ENCODE results near the gene FXYD4.

Gene FXYD4

DNA sequence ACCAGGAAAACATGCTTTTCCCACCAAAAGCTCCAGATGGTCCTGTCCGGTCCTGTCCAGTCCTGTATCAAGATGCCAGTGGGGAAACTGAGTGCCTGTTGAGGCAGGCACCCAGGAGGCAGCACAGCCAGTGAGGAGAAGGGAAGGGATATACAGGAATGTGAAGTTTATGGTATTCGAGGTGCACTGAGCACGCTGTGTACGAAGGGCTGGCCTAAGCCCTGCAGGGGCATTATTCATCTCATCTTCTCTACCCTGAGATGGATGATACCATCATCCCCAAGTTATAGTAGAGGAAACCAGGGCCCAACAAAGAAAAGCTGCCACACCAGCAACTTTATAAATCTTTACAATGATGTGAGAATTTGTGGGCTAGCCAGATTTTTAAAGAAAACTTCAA is 23.4 kb upstream of the FXYD4 start:
- no peak for DNase-seq

DNA sequence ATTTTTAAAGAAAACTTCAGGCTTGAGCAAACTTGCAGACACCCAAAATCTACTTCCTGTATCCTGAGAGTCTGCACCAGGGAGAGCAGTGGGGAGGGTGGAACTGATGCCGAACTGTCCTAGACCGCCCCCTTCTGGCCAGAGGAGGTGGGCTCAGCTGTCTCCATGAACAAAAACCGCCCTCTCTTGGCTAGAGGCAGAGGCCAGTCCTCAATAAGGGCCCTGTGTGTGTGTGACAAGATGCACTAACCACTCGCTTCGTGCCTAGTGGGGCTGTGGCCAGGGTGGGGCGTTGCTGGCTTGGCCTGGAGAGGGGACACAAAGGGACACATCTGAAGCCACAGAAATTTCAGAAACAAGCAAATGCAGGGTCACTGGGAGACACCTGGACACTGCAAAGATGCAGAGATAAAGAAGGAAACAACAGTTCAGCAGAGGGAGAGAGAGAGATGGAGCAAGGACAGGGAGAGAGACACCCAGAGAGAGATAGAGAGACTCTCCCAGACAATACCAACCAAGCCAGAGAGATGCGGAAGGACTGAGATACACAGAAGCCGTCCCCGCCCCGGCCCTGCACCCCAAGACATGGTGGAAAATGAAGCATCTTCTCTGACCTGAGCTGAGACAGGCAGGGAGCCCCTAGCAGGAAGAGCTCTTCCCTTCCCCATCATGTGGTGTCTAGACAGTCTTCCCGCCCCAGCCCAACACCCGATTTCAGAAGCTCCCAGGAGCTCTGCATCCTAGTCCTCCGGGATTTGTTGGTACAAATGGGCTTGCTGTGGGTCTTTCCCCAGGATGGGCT is 22.7 kb upstream of the FXYD4 start:
- peak; percentile 64 to 87 (median 74) for DNase-seq

DNA sequence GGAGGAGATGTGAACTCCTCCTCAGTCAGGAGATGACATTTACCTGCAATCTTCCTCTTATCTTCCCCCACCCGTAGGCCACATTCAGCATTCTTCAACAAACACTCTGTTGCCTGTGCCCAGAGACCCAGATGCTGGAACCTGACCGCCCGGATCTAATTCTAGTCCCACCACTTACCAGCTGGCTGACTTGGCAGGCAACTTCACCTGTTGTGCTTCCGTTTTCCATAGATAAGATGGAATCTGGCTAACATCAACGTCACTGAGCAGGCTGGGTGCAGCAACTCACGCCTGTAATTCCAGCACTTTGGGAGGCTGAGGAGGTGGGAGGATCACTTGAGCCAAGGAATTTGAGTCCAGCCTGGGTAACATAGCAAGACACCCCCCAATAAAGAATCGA is 21.3 kb upstream of the FXYD4 start:
- no peak for DNase-seq

DNA sequence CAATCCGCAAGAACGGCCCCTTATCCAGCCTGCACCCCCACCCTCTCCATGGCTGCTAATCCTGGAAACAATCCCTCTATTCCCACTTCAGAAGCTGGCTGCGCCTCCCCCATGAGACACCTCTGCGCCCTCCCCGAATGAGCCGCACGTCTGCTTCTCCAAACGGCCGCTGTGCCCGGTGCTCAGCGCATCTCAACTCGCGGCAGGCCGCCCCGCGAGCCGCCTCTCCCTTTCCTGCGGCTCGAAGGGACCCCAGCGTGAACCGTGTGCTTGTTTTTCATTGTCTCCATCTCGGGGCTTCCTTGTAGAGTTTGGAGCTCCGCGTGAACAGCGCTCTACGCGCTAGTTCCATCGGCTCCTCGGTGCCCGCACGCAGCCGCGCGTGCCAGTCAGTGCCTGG is 20.8 kb upstream of the FXYD4 start:
- DNase-seq = no peak

DNA sequence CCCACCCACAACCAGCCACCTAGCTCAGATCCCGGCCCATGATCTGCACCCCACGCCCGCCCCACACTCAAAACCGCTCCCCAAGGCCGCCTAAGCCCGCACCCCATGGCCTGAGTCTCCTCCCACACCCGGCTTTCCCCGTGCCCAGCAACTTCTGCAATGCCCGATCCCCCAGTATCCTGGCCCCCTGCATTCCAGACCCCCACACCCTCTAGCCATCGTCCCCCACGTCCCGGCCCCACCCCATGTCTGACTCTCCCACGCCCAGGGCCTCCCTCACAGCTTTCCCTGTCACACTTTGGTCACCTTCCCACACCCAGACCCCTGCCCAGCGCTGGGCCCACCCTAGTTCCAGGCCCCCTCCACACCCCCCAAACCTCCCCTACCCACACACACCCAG is 20.1 kb upstream of the FXYD4 start:
- no peak for DNase-seq

DNA sequence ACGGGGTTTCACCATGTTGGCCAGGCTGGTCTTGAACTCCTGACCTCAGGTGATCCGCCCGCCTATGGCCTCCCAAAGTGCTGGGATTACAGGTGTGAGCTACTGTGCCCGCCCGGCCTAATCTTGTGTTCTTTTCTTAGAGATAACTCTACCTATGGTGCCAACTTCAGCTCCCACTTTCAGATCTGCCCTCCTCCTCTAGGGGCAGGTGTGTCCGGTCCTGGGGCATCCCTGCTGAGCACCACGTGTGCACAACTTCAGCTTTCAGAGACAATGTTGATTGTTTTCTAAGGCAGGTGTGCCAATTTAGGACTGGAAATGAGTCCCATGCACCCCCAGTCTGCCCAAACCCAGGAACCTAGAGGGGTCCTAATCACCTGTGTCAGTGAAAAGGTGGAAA is 18.5 kb upstream of the FXYD4 start:
- no peak for DNase-seq

DNA sequence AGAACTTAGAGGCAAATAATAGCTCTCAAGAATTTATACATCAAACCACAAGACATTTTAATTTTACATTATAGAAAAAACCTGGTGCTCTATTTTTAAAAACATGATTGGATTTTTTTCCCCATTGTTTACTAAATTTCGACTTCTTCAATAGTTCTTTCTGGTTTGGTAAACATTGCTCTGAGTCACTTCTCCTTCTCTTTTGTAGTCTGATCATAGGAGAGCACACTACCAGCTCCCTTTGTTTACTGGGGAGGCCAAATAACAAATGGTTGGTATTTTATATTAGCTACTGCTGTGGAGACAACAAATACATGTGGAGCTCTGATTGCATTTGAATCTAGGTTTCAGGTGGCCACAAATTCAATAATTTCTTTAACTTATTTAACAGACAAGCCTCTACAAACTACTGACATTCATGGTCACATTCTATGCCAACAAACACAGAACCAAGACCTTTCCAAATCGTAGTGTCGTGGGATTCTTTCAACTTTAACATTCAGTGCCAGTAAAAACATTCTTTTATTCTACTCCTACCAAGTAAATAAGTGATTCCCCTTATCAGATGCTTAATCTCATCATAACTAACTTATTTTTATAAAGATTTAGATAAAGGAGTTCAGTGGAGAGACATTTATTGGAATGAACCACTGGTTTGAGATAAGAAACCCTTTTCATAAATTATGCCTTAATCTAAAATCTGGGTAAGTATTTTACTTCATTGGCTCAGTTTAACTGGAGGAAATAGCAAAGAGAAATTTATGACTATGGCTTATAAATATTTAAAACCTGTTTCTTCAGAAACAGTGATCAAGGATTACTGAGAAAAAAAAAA is 17.7 kb upstream of the FXYD4 start:
- no peak for DNase-seq

DNA sequence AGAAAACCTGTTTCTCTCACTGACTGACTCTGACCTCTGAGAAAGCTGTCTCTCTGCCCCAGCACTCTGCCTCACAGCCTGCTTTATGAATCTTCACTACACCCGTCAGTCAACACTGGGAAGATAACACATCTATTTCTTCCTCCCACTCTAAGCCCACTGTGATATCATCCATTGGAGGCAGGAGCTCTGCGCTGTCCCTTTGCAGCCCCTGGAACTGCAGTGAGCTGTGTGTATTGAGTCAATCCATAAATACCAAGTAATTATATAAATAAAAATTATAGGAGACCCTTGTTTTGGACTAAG is 17.2 kb upstream of the FXYD4 start:
- DNase-seq = no peak

DNA sequence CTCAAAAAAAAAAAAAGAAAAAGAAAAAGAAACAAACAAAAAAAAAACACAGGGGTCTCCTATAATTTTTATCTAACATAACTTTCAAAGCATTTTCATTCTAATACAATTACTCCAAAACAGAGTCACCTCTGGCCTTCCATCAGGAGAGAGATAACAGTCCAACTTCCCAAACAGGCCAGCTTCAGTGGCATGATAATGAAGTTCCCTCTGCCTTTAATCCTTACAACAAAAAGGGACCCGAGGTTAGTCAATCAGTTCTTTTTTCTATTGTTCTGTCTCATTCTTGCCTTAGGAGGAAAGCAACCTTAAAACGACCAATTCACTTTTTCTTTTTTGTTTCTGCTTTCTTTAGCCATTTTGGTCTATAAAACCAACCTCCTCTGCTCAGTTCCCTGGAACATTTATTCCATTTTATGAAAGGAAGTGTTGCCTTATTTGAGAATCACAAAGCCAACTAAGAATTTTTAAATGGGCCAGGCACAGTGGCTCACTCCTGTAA is 16.5 kb upstream of the FXYD4 start:
- no peak for DNase-seq

DNA sequence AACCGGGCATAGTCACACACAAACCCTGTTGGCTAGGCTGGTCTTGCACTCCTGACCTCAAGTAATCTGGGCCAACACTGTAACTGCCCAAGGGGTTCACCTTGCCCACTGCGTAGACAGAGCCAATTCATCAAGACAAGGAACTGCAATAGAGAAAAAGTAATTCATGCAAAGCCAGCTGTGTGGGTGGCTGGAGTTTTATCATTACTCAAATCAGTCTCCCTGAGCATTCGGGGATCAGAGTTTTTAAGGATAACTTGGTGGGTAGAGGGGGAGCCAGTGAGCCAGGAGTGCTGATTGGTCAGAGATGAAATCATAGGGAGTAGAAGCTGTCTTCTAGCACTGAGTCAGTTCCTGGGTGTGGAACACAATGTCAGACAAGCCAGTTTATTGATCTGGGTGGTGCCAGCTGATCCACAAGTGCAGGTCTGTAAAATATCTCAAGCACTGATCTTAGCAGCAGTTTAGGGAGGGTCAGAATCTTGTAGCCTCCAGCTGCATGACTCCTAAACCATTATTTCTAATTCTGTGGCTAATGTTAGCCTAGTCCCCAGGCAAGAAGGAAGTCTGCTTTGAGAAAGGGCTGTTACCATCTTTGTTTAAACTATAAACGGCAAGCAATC is 15.6 kb upstream of the FXYD4 start:
- DNase-seq = no peak

DNA sequence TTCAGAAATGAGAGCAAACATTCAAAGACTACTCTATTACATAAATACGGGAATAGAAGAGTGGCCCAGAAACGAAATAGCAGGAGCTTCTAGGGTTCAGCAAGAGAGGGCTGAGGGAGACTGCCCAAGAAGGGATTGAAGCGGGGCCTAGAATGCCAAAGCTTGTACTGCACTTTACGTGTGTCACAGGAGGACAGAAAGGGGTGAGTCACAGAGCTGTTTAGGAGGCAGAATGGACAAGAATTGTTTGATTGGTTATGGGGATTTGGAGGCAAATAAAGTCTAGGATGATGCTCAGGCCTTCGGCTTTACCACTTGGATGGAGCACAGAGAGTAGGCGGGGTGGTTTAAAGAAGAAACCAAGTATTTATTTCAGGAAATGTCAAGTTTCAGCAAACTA is 11.3 kb upstream of the FXYD4 start:
- DNase-seq = no peak

DNA sequence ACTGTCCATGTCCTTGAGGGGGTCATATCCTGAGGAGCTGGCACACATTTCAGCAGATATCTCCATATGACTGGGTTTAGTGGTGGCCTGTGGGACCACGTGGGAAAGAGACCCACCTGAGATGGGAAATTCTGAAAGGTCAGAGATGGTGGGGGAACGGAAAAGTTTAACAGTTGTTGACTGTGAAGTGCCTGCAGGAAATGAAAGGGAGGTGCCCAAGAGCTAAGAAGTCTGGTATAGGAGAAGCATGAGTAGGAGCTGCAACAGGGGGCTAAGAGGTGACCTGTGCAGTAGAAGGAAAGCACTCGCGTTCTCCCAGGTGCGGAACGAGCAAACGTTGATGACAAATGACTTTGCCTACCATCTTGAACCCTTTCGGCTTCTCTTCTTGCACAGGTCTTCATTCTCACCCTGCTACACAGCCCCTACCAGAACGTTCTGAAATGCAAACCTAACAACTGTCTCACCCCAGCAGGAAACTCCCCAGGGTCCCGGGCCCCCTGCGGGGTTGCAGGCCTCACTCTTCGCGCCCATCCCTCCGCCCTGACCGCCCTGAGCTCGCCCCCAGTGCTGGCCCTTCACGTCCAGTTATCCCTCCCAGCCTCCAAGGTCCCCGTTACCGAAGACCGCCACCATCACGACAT is 9.8 kb upstream of the FXYD4 start:
- no peak for DNase-seq

DNA sequence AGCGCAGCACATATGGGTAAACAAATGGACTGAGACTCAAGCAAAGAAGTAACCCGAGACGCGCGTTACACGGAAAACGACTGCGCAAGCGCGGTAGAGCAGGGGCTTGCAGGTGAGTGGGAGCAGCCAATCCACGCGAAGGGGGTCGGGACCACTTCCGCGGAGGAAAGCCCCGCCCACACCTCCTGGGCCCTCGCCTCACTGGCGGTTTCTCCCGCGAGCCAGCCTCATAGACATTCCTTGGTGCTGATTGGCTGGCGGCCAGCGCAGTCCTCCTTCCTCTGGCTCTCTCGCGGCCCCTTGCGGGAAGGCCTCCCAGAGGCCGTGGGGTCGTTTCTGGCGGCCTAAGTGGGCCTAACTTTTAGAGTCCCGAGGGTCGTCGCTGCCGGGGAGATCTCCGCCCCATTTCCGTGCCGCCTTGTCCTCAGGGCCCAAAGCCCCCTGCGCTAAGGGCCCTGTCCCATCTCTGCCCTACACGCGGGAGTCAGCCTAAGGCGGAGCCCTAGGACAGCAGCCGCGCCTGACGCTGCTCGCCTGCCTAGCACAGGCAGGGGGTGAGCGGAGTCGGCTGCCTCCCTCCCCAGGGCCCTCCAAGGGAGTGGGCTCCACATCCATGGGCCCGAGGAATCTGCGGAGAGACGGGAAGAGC is 9.1 kb upstream of the FXYD4 start:
- peak; percentile 93 to 98 (median 96) for DNase-seq

DNA sequence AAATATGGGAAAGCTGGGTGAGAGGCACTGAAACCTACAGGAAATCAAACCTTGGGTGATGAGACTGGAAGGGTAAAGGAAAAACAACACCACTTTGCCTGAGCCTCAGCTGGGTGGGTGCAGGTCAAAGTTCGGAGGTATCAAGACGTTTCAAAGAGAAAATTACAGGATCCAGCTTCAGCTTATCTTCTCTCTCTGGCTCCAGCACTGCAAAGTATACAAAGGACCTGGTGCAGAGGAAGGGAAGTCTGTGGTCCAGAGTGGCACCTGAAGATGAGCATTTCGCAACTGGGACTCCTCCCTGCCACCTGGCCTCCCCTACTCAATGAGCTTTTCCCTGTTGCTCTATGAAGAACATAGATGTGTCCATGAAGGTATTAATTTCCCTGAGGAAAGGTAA is 6.4 kb upstream of the FXYD4 start:
- DNase-seq = no peak

DNA sequence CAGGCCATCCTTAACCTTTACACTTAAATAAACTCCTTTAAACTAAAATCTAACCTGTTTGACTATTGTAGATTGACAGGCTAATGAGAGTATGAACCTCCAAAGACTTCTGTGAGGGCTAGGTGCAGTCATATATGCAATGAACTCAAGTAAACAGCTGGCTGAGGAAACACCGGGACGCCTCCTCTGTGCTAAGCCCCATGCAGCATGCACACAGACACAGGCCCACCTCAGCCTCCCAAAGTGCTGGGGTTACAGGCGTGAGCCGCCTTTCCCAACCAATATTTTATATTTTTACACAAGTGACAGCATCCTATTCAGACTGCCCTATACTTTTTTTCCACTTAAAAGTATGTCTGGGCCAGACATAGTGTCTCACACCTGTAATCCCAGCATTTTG is 1.5 kb upstream of the FXYD4 start:
- no peak for DNase-seq

DNA sequence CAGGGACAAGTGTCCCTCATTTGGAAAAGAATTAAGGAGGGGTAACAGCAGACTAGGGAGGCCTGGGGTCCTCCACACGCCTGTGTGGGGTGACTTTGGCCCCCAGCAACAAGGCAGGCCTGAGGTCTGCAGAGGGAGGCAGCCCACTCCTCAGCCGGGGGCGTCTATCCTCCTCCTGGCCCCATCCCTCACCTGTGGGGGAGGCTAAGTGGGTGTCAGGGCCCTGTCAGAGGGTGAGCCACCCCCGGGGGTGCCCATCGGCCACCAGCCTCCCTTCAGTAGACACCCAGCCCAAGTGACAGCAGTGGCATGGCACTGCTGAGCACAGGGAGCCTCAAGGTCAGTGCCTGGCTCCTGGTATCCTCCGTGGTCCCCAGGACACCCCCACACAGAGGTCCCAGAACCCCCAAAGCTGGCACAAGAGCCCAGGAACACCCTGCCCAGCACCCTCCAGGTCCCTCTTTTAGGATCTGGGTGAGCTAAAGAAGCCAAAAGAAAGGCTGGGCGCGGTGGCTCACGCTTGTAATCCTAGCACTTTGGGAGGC is 693 bp upstream of the FXYD4 start:
- DNase-seq = no peak

DNA sequence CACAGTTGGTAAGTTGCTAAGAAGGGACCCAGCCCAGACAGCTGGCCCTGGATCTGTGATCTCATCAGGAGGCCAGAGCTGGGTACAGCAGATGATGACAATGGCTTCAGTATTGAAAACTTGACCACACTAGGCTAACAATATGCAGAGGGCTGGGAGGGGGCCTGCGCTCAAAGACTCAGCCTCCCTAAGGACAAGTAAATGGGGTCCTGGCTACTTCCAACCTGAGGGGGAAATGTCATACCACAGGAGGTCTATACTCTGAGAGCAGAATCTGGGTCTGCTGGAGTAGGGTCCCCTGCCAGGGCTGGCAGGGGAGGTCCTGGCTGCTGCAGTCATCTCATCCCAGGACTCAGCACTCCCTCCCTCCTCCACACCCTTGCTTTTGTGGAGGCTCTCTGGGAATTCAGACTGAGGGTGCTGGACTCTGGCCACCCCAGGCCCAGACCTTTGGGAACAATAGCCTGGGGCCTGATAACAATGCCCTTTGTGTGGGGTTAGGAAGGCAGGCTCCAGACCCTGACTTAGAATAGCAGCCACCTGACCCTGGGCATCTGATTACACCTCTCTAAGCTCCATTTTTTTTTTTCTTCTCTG is 1.4 kb downstream of the FXYD4 start:
- no peak for DNase-seq

DNA sequence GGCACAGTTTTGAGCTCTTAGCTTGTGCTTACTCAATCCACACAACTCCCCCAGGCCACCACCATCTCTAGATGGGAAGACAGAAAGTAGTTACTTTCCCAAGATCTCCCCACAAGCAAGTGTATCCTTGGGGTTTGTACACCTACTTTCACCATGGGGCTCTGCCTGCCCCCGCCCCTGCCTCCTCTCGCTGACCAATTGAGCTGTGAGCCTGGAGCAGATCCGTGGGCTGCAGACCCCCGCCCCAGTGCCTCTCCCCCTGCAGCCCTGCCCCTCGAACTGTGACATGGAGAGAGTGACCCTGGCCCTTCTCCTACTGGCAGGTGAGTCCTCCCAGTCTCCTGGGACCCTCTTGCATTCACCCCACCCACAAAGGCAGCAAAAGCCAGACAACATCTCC is 2.0 kb downstream of the FXYD4 start:
- no peak for DNase-seq

DNA sequence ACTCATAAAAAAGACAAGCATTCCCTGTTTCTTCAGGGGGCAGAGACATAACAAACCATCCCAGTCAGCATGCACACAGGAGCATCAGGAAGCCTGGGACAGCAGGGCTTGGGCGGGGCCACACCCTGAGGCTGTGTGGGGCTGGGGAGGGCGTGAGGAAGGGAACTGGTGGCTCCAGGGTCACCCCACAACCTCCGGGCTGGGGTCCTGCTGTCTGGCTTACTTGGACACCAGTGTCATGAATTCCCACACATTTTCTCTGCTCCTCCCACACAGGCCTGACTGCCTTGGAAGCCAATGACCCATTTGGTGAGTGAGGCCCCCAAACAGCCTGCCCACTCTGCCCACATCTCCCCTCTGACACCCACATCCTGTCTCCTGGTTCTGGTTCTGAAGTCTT is 2.8 kb downstream of the FXYD4 start:
- DNase-seq = no peak

DNA sequence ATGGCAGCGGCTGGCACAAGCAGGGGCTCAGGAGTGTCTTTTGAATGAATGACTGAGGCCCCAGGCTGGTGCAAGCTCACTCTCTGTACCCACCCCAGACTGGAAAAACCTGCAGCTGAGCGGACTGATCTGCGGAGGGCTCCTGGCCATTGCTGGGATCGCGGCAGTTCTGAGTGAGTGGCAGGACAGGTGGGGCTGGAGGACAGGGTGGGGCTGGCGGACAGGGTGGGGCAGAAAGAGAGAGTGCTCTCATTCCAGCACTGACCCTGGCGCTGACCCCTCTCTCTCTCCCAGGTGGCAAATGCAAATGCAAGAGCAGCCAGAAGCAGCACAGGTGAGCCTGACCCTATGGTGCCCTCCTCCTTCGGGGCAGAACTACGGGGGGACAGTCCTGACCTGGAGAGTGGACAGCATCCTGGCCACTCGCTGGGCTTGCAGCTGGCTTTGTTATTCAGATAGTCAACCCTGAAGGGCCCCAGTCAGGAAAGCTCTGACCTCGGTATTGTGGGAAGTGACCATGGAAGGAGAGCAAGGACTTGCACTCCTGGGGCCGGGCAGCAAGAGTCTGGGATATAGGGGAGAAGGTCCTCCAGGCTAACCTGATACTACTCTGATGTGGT is 4.1 kb downstream of the FXYD4 start:
- no peak for DNase-seq

DNA sequence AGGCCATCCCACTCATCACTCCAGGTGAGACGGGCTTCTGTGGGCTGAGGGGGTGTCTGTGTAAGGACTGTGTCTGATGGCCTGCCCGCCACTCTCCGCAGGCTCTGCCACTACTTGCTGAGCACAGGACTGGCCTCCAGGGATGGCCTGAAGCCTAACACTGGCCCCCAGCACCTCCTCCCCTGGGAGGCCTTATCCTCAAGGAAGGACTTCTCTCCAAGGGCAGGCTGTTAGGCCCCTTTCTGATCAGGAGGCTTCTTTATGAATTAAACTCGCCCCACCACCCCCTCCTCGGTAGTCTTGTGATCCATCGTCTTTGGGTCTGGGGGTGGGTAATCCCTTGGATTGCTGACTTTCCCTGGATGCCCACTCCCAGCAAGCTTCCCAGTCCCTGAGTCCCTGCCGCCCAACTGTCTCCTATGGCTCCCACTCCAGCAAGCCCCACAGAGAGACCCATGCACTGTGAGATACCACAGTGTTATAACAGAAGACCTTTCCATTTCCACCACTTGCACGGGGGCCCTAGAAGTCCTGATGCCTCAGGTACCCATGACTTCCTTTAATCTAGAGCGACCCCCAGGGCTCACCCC is 4.7 kb downstream of the FXYD4 start:
- DNase-seq = no peak
